PC-9 (cell line): ENCODE measurements around the gene HIC1. TPM values are rescaled to one million over a fixed set of nuclear protein-coding genes. Genes with fewer than 3 reads are reported as not detected.
A peak's percentile ranks its signal among the peaks of the same experiment; 100 is the strongest.

Source experiments
- BruUV-seq: library from RNA; stranded (reverse); fragments of 400-500 nt; replicated peaks from 2 replicates; lab custom pipeline; 2021; lab: Mats Ljungman, UMichigan
- CTCF ChIA-PET: fragments of 300-600 bp; sonication (Branson Sonifier 250); formaldehyde crosslinking; loops from one replicate; lab custom pipeline; 2022; ENCODE audit warnings: antibody characterized with exemption; lab: Charles Lee
- POLR2A ChIA-PET: fragments of 300-600 bp; sonication (Branson Sonifier 250); formaldehyde crosslinking; loops from one replicate; lab custom pipeline; 2022; ENCODE audit warnings: antibody characterized with exemption; ENCODE audit not compliant: unreplicated experiment; lab: Charles Lee
- DNase-seq, 2 experiments: peaks; one replicate each; pipeline versions ENCODE4 v3.0.0 to v3.0.0-alpha.2; 2015 to 2022; ENCODE audit warnings: mixed read lengths in 1 of 2
- H2AFZ ChIP-seq: fragments of 200-600 bp; sonication (generic); 2 replicates; pipeline ENCODE4 v1.8.1; 2017; ENCODE audit warnings: antibody characterized with exemption
- H3F3A ChIP-seq: fragments of 200-600 bp; sonication (generic); 2 replicates; pipeline ENCODE4 v1.8.1; 2017; ENCODE audit warnings: antibody characterized with exemption, mild to moderate bottlenecking, low read depth; ENCODE audit not compliant: insufficient read depth
- H3K27ac ChIP-seq: fragments of 200-600 bp; sonication (generic); 2 replicates; pipeline ENCODE4 v1.6.1; 2016; ENCODE audit warnings: mixed run types
- H3K27me3 ChIP-seq: fragments of 200-600 bp; sonication (generic); 2 replicates; pipeline ENCODE4 v1.6.1; 2016; ENCODE audit warnings: low read depth, mixed run types; ENCODE audit not compliant: insufficient read depth
- H3K36me3 ChIP-seq: fragments of 200-600 bp; sonication (generic); 2 replicates; pipeline ENCODE4 v1.6.1; 2016; ENCODE audit warnings: low read depth, mixed run types
- H3K4me1 ChIP-seq: fragments of 200-600 bp; sonication (generic); replicated peaks from 2 replicates; pipeline ENCODE4 v1.6.1; 2016; ENCODE audit warnings: mixed run types; ENCODE audit not compliant: insufficient read depth
- H3K4me2 ChIP-seq: fragments of 200-600 bp; sonication (generic); 2 replicates; pipeline ENCODE4 v1.6.1; 2017; ENCODE audit warnings: mixed run types
- H3K4me3 ChIP-seq: fragments of 200-600 bp; sonication (generic); 2 replicates; pipeline ENCODE4 v1.6.1; 2016; ENCODE audit warnings: mixed run types
- H3K79me2 ChIP-seq: fragments of 200-600 bp; sonication (generic); 2 replicates; pipeline ENCODE4 v1.6.1; 2017; ENCODE audit warnings: low read depth, mixed run types
- H3K9me2 ChIP-seq: fragments of 200-600 bp; sonication (generic); 2 replicates; pipeline ENCODE4 v1.8.1; 2017; ENCODE audit warnings: mild to moderate bottlenecking; ENCODE audit not compliant: insufficient read depth
- H3K9me3 ChIP-seq: fragments of 200-600 bp; sonication (generic); 2 replicates; pipeline ENCODE4 v1.8.1; 2016; ENCODE audit warnings: low read depth; ENCODE audit not compliant: insufficient read depth
- H4K20me1 ChIP-seq: fragments of 200-600 bp; sonication (generic); 2 replicates; pipeline ENCODE4 v1.8.1; 2017; ENCODE audit not compliant: insufficient read depth
- EZH2 ChIP-seq: fragments of 200-600 bp; sonication (generic); IDR thresholded peaks from 2 replicates; pipeline ENCODE4 v1.8.0; 2017; ENCODE audit warnings: antibody characterized with exemption, low read depth
- intact Hi-C: fragments of 100-400 bp; cut with micrococcal nuclease; formaldehyde crosslinking; loops from one replicate; pipeline ENCODE4 v1.10.0; 2022; ENCODE audit not compliant: unreplicated experiment
- total RNA-seq: library from RNA; stranded (reverse); gene quantifications from 2 replicates; pipeline ENCODE4 v1.2.3, GENCODE V29; 2021
- TF ChIP-seq, protein P1 (sequence below): fragments of 200-600 bp; sonication (generic); conservative IDR thresholded peaks from 2 replicates; pipeline ENCODE4 v1.6.1; 2017; ENCODE audit warnings: mixed run types, antibody characterized with exemption, mild to moderate bottlenecking, moderate library complexity

The HIC1 gene
- total RNA-seq, 1 experiment from 2014 or later = 0.63 TPM

DNA sequence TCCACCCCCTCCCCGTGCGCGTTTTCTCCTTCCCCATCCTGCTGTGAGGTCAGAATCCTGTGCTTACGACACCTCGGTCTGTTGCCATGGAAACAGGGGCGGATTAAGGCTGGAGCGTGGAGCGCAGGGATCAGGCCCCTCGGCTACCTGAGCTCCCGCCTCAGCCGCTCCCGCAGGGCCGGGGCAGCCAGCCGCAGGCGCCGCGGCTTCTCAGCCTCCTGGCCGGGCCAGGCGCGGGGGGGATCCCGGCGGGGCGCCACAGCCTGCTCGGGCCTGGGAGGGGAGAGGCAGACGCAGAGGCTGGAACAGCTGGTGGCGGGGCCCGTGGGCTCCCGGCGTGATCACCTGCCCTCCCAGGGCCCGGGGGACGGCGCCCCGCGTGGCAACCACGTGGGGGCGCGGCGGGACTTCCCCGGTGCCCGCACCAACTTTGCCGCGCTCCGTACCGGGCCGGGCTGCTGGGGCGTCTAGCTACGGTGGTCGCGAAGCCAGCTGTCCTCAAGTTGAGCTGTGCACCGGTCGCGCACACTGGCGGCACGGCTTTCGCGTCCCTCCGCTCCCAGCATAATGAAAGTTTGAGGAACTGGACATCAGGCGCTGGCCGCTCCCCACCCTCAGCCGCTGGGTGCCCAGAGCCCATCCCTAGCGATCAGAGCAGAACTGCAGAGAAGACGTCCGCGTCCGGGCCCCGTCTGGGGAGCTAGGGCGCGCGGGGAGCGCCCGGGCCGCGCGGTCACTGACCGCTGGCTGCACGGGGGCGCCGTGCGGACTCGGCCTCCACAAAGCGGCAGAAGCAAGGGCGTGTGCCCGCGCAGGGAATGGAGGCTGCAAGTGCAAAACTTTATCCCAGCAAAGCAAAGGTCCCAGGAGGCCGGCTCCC, 31.0 kb upstream of the HIC1 start:
- Histone ChIP-seq H3K27me3 (peaks cover 39% of the 10 kb centered on the region), H3K27ac (no peak overlapping the region), H3F3A (peaks cover 16% of the 10 kb centered on the region; the same call in 1 of the 2 replicates), H3K4me2 (peak overlapping the region; percentile 96), H3K9me3 (no peaks in the 10 kb centered on the region), H3K36me3 (no peaks in the 10 kb centered on the region), H4K20me1 (no peaks in the 10 kb centered on the region), H2AFZ (no peak overlapping the region), H3K9me2 (no peaks in the 10 kb centered on the region), H3K79me2 (no peaks in the 10 kb centered on the region), H3K4me1 (peaks cover 7% of the 10 kb centered on the region; the same call in 1 of the 2 replicates), H3K4me3 (peak overlapping the region; percentile 68; the same call in 1 of the 2 replicates)
- ChIA-PET POLR2A (interaction anchor here (0.6 kb wide), 1 partner anchor 1220 kb away, joined by 10 read pairs; no protein-coding TSS in a partner anchor), CTCF (interaction anchor here (0.6 to 1.1 kb wide), 3 partner anchors 10 to 154 kb away, joined by 3 to 8 read pairs (median 3); no protein-coding TSS in a partner anchor)
- peak; percentile 34 to 35 for DNase-seq
- BruUV-seq = no TSS peak
- TF ChIP-seq EZH2 = no peak
- TF ChIP-seq, protein P1, sequence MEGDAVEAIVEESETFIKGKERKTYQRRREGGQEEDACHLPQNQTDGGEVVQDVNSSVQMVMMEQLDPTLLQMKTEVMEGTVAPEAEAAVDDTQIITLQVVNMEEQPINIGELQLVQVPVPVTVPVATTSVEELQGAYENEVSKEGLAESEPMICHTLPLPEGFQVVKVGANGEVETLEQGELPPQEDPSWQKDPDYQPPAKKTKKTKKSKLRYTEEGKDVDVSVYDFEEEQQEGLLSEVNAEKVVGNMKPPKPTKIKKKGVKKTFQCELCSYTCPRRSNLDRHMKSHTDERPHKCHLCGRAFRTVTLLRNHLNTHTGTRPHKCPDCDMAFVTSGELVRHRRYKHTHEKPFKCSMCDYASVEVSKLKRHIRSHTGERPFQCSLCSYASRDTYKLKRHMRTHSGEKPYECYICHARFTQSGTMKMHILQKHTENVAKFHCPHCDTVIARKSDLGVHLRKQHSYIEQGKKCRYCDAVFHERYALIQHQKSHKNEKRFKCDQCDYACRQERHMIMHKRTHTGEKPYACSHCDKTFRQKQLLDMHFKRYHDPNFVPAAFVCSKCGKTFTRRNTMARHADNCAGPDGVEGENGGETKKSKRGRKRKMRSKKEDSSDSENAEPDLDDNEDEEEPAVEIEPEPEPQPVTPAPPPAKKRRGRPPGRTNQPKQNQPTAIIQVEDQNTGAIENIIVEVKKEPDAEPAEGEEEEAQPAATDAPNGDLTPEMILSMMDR = no peak
- intact Hi-C loops = no loop called here

DNA sequence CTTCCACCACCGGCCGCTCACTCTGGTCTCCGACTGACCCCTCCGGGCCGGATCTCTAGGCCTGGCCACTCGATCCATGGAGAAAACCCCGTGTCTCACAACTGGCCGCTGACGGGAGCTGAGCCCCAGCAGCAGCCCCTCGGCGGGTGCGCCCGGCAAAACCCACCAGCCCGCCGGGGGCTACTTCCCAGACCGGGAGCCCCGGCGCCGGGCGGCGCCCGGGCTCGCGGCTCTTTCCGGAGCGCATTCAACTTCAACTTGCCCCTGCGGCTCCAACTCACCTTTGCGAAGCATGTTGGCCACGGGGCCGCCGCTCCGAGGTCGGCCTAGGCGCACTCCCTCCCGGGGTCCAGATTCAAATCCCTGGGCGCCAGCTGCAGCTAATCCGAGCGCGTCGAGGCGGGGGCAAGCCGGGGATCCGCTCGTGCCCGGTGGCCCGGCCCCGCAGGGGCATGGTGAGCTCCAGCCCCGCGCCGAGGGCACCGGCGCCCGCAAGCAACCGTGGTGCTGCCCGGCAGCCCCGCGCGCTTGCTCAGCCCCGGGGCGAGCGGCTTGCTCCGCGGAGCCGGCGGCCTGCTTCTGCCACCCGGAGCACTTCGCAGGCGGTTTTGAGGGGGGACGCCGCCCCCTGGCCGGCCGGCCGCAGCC, 30.2 kb upstream of the HIC1 start:
- no TSS peak for BruUV-seq
- peak overlapping the region; percentile 68; the same call in 1 of the 2 replicates for H3K4me3 ChIP-seq
- ChIA-PET CTCF (interaction anchor here (1.1 to 2.0 kb wide), 3 partner anchors 11 to 115 kb away, joined by 3 to 31 read pairs (median 3); no protein-coding TSS in a partner anchor), POLR2A (interaction anchor here (0.5 kb wide), 1 partner anchor 779 kb away, joined by 3 read pairs; no protein-coding TSS in a partner anchor)
- H3K27me3 ChIP-seq = peaks cover 31% of the 10 kb centered on the region
- no peak overlapping the region for H3K27ac ChIP-seq
- peaks cover 10% of the 10 kb centered on the region; the same call in 1 of the 2 replicates for H3K4me1 ChIP-seq
- no peaks in the 10 kb centered on the region for H3K36me3 ChIP-seq
- H3K9me2 ChIP-seq = no peaks in the 10 kb centered on the region
- H3K9me3 ChIP-seq = no peaks in the 10 kb centered on the region
- peak overlapping the region; percentile 89 for H2AFZ ChIP-seq
- DNase-seq = peak in 1 of 2 experiments; percentile 27
- H3F3A ChIP-seq = peaks cover 16% of the 10 kb centered on the region; the same call in 1 of the 2 replicates
- H4K20me1 ChIP-seq = no peaks in the 10 kb centered on the region
- intact Hi-C loops = no loop called here
- no peaks in the 10 kb centered on the region for H3K79me2 ChIP-seq
- no peak; the same call in 1 of the 2 replicates for TF ChIP-seq EZH2
- TF ChIP-seq, protein P1 = no peak
- peak overlapping the region; percentile 96 for H3K4me2 ChIP-seq

DNA sequence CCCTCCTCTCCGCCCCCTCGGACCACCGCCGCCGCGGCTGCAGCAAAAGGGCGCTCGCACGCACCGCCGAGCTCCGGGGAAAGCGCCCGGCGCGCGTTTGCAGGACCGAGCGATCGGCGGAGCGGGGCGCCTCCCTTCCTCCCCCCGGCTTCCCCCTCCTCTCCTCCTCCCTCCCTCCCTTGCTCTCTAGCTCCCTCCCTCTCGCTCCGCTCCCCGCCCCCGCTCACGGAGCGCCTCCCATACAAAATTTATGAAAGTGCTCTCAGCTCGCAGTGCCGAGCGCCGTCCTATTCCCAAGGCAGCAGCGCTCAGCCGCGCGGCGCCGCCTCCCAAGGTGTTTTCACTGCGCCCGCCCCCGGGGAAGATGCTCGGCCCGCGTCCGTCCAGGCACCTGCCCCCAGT, 29.7 kb upstream of the HIC1 start, which contains the start of gene RTN4RL1:
Gene RTN4RL1 (minus strand): TSS at position 115 of the 402 bp plus-strand sequence. CDS start 469 bp downstream, outside the sequence.
- intact Hi-C loops = no loop called here

More for the DNA sequence above, 29.7 kb upstream of the HIC1 start, which contains the start of gene RTN4RL1:
- TF ChIP-seq EZH2 = no peak
- TF ChIP-seq, protein P1 = no peak
- Histone ChIP-seq H3K36me3 (no peaks in the 10 kb centered on the region), H3K4me2 (peak within 1 kb of the TSS; percentile 96), H3K9me2 (no peaks in the 10 kb centered on the region), H3K4me1 (peaks cover 10% of the 10 kb centered on the region; the same call in 1 of the 2 replicates), H3K79me2 (no peaks in the 10 kb centered on the region), H3F3A (peaks cover 16% of the 10 kb centered on the region; the same call in 1 of the 2 replicates), H3K4me3 (peak within 1 kb of the TSS; percentile 68), H3K27ac (no peak within 1 kb of the TSS), H2AFZ (peak within 1 kb of the TSS; percentile 89), H3K27me3 (peaks cover 28% of the 10 kb centered on the region), H4K20me1 (no peaks in the 10 kb centered on the region), H3K9me3 (no peaks in the 10 kb centered on the region)
- ChIA-PET POLR2A (interaction anchor here (0.5 kb wide), 2 partner anchors 278 to 778 kb away, joined by 3 read pairs; partner anchors contain the start of genes SMG6 and SRR), CTCF (interaction anchor here (0.6 to 2.0 kb wide), 6 partner anchors 12 to 1601 kb away, joined by 3 to 31 read pairs (median 3); no protein-coding TSS in a partner anchor)
- no TSS peak for BruUV-seq
- DNase-seq = peak; percentile 51 to 60
